GM19193 (cell line): ENCODE data around the gene TBX15.

Source experiments
- POLR2A ChIP-seq: IDR thresholded peaks from 4 replicates; pipeline ENCODE4 v1.6.1; 2011; ENCODE audit not compliant: insufficient read depth, insufficient read length; ENCODE audit errors: extremely low read depth

Gene TBX15

DNA sequence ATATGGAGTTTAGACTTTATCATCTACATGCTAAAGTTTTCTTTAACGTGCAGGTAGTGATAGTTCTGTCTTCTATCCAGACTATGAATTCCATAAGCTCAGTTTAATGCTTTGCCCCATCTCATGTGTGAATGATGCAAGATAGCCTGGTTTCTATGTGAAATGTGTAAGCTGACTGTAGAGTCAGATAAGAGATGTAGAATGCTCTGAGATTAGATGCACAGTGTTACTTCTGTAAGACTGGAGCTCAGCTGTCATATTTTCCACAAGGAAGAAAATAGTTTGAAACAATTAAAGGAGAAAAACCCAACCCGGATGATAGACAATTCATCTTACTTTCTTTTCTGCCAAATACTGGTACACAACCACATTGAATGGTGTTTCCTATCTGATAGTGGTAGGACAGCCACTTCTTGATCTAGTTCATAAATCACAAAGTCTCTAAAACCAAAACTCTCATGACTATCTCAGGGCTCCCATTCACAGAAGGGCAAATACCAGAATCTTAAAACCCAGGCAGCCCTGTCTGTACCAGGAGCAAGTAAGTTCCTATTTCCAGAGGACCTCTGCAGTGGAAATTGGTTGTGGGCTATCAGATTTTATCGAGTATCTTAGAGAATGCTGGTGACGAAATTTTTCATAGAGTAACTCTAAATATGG is 50.6 kb downstream of the TBX15 start:
- no peak for TF ChIP-seq POLR2A

DNA sequence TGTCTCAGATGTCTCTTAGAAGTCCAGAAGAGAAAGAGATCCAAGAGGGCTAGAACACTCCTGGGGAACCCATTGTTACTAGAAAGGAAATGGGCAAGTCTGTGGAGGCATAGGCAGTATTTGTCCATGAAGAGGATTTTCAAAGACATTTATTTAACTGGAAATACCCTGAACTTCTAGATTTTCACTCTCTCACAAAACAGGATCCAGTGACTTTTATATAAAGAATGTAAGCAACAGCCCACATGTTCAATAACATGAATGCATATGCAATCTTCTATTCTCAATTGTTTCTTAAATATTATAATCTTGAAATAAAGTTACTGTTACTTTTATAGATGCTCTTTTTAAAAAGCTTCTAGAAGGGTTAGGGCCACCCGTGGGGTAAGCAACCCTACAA is 53.4 kb downstream of the TBX15 start:
- TF ChIP-seq POLR2A, result no peak

- TF ChIP-seq POLR2A, result no peak
Observed at GRCh38 chr1:118933051-118933781, 54.9 kb downstream of the TBX15 start.

GRCh38 chr1:118931876-118932275 is 56.3 kb downstream of the TBX15 start:
- TF ChIP-seq POLR2A, result no peak

GRCh38 chr1:118928739-118929554 is 59.2 kb downstream of the TBX15 start:
- TF ChIP-seq POLR2A, result no peak

- no peak for TF ChIP-seq POLR2A
Observed at GRCh38 chr1:118927427-118928187, 60.5 kb downstream of the TBX15 start.

GRCh38 chr1:118926261-118926660 is 61.9 kb downstream of the TBX15 start:
- TF ChIP-seq POLR2A, result no peak

- TF ChIP-seq POLR2A, result no peak
Observed at GRCh38 chr1:118925651-118926050, 62.5 kb downstream of the TBX15 start.

- no peak for TF ChIP-seq POLR2A
Observed at GRCh38 chr1:118923319-118923718, 64.8 kb downstream of the TBX15 start.

GRCh38 chr1:118921994-118922393 is 66.1 kb downstream of the TBX15 start:
- no peak for TF ChIP-seq POLR2A

DNA sequence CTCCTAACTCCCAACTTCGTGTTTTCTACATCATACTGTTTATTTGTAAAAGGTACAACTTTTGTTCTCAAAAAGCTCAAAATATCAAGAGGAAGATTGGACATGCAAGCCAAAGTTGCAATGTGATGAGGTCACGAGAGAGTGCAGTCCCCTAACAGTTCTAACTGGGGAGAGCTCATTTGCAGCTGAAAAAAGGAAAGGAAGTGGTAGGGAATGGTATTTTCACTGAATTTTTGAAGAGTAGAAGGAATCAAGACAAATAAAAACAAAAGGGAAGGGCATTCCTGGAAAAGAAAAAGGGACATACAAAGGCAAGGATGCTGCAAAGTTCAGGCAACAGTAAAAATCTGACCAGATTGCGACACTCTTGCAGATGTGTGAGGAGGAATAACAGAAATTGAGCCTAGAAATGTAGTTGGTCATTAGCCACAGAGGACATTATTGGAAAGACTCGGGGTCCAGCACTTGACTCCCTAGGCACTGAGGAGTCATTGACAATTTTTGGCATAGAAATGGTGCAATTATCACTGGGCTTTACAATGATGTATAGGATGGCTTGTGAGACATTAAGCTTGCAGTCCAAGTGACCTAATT is 67.9 kb downstream of the TBX15 start:
- TF ChIP-seq POLR2A, result no peak

DNA sequence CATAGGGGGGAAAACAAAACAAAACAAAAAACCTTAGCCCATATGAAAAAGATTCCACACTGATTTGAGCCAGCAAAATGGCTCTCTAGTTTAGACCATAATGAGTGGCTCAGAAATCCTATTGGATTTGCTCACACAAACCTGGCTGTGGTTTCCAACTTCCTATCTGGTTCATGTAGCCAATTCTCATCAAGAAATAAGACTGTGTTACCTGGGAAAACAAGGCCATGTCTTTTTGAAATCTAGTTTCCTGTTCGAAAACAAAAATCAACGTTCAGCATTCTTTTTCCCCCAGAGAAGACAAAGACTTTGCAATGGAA is 69.2 kb downstream of the TBX15 start:
- TF ChIP-seq POLR2A, result no peak

GRCh38 chr1:118918230-118918939 is 69.8 kb downstream of the TBX15 start:
- no peak for TF ChIP-seq POLR2A

- no peak for TF ChIP-seq POLR2A
Observed at GRCh38 chr1:118914379-118915161, 73.6 kb downstream of the TBX15 start.

- TF ChIP-seq POLR2A, result no peak
Observed at GRCh38 chr1:118913818-118914217, 74.3 kb downstream of the TBX15 start.
